B cell (primary cell): Measurements from ENCODE around the gene SMNDC1.

Experiments used
- EZH2 ChIP-seq: IDR thresholded peaks from 2 replicates; pipeline ENCODE4 v1.6.1; 2012; ENCODE audit warnings: borderline replicate concordance, low read depth, mild to moderate bottlenecking, moderate library complexity, low read length; ENCODE audit not compliant: insufficient read depth, poor library complexity, severe bottlenecking
- TF ChIP-seq, protein P1 (sequence below): fragments of 200-600 bp; IDR thresholded peaks from one replicate; pipeline ENCODE4 v1.8.0; 2022; ENCODE audit warnings: antibody characterized with exemption, mild to moderate bottlenecking

DNA sequence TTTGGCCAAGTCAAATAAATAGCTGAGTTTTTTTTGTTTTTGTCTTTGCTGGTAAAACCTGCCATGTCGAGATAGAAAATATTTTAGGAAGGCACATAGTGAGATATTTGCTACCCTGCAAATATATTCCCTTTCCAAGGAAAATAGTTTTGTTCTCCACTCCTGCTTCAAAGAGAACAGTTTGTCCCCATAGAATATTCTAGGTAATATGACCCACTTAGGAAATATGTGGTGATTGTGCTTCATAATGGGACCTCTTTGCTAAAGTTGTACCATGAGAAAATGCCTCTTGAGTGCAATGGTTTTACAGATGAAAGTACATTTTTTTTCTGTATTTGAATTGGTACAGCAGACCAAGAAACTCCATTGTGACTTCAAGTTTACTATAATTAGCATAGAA is 41.6 kb downstream of the SMNDC1 start:
- TF ChIP-seq, protein P1, sequence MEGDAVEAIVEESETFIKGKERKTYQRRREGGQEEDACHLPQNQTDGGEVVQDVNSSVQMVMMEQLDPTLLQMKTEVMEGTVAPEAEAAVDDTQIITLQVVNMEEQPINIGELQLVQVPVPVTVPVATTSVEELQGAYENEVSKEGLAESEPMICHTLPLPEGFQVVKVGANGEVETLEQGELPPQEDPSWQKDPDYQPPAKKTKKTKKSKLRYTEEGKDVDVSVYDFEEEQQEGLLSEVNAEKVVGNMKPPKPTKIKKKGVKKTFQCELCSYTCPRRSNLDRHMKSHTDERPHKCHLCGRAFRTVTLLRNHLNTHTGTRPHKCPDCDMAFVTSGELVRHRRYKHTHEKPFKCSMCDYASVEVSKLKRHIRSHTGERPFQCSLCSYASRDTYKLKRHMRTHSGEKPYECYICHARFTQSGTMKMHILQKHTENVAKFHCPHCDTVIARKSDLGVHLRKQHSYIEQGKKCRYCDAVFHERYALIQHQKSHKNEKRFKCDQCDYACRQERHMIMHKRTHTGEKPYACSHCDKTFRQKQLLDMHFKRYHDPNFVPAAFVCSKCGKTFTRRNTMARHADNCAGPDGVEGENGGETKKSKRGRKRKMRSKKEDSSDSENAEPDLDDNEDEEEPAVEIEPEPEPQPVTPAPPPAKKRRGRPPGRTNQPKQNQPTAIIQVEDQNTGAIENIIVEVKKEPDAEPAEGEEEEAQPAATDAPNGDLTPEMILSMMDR, result no peak
- TF ChIP-seq EZH2, result no peak
